HG02571 (cell line): ENCODE data around the gene TCIRG1.

Experiments used
- ATAC-seq: cut with Tn5 transposase; IDR thresholded peaks from one replicate; pipeline ENCODE4 v1.9.1; 2021; ENCODE audit warnings: mild to moderate bottlenecking, moderate library complexity; ENCODE audit not compliant: unreplicated experiment

Gene TCIRG1

DNA sequence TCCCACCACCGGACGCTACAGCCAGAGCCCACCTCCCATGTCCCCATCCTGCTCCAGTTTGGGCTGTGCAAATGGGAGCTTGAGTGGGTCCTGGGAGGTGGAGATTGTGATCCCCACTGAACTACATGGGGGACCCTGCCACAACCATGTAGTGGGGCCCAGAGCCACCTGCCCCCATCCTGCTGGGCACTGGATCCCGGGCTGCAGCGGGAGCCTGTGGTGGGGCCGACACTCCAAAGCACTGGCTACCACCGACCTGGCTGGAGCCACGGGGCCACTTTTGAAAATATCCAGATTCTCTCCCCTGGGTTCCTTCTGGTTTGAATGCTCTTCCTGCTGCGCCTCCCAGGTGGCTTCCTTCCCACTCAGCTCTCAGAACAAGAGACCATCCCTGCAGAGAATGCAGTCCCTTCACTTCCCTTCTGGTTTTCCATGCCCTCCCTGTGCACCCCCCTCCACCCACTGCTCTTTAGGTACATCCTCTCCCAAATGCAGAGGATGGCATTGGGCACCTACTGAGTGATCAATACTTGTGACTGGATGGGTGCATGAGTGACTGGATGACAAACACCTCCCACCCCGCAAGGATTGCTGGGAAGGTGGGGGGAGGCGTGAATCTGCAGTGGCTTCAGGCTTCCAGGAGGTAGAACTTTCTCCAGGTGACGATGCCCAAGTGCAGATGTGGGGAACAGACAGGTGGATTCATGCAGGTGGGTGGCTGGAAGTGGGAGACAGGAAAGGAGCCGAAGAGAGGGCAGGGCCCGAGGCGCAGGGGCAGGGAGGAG is 34.1 kb upstream of the TCIRG1 start:
- no peak for ATAC-seq

GRCh38 chr11:68006606-68007166 is 32.1 kb upstream of the TCIRG1 start:
- no peak for ATAC-seq

DNA sequence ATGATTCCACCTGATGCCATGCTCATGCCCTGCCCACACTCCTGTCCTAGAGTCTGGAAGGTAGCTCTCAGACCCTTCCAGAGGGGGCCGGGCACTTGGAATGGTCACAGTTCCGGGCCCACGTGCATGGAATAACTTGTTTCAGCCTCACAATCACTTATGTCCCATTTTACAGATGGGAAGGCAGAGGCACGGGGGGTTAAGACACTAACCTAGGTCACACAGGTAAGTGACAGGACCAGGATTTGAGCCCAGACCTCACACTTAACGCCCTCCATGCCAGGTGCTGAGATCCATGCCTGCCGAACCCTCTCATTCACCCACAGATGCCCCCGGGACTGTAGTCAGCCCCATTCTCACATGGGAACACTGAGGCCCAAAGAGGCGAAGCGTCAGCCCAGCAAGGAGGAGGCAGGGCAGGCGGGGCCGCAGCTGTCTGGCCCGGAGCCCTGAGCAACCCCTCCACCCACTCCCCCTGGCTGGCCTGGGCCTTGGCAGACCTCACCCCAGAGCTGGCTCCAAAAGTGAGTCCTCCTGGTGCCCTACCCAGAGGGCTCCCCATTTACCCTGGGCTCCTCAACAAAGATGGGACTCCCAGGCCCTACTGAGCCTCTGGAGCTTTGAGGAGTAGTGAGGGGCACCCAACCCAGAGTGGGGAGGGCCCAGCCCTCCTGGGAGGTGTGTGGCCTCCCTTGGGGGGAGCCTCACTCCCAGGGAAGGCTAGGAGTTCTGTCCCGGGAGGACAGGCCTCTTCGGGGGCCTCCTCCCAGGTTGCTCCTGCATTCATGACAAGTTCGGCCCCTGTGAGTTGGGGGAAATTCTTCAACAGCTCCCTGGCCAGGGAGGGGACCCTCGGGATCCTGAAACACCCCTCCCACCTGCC is 31.1 kb upstream of the TCIRG1 start:
- no peak for ATAC-seq

DNA sequence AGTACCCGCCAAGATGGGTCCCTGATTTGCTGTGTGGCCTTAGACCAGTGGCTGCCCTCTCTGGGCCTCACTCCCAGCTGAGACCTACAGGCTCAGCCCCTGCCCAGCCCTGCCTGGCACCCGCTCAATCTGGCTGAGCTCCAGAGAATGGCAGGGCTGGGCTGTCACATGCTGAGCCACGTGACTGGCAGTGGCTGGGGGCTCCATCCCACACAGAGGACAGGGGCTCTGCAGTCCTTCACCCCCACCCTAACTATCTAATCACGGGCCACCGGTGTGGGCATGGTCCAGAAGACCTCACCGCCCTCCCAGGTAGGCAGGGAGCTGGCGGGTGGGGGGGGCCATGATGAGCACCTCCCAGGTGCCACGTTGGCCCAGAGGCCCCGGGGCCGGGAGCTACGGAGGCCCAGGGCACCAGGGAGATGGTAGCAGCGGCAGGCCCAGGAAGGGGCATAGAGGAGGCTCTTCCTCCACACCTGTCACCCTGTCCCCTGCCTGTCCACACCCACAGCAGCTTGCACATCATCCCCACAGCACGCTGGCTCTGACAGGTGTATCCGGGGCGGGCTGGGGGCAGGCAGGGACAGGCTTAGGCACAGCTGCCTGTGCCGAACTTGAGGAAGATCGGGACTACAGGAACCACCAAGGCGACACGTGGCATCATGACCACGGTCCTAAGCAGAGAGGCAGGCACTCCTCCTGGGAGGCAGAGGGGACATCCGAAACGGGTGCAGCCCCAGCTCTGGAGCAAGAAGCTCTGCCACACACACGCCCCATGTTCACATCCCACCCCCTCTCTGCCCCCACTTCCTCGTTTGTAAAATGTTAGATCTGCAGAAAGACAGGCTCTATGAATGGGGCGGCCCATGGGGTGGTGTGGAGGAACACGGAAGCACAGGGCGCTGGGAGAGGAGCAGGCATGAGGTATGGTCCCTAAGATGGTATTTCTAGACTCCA is 30.2 kb upstream of the TCIRG1 start:
- ATAC-seq, result no peak

GRCh38 chr11:68009391-68010089 is 29.3 kb upstream of the TCIRG1 start:
- no peak for ATAC-seq

DNA sequence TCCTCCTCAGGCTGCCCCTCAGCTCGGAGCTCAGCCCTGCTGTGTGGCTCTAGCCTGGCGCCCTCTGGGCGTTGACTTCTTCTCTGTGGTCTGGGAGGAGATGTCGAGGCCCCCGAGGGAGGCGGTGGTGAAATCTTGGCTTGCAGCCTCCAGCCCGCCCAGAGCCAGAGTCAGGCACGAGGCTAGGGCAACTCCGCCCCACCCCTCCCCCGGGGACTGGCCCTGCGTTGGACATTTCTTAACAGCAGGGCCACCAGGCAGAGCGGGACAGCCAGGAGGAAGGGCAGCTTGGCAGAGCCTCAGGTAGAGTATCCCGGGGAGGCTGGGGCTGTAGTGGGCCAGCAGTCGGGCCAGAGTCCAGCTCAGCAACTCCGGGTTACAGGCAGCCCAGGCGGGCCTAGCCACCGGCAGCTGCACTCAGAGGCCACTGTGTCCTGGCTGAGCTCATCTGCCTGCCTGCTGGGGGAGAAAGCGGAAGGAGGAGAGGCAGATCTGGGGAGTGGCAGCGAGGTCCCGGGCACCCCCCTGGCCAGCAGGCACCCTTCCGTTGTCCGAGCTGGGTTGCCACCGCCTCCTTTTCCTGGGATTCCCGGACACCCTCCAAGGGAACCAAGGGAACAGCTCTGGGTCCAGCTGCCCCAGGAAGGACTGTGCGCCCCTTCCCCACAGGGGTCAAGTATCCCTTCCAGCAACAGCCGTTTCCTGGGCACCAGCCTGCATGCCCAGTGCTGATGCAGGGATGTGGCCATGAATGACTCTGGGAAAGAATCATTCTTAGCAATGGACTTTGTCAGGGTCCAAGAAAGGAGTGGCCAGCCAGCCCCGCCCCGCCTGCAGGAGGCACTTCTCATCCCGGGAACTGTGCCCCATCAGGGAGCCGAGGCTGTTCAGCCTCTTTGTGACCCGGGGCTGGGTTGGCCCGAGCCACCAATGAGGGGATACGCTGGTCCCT is 28.5 kb upstream of the TCIRG1 start, which contains the start of gene ALDH3B1:
Gene ALDH3B1, plus strand, starts transcription at position 238 of the 952 bp plus-strand sequence. CDS start 4,971 bp downstream, outside the sequence.
- no peak for ATAC-seq

DNA sequence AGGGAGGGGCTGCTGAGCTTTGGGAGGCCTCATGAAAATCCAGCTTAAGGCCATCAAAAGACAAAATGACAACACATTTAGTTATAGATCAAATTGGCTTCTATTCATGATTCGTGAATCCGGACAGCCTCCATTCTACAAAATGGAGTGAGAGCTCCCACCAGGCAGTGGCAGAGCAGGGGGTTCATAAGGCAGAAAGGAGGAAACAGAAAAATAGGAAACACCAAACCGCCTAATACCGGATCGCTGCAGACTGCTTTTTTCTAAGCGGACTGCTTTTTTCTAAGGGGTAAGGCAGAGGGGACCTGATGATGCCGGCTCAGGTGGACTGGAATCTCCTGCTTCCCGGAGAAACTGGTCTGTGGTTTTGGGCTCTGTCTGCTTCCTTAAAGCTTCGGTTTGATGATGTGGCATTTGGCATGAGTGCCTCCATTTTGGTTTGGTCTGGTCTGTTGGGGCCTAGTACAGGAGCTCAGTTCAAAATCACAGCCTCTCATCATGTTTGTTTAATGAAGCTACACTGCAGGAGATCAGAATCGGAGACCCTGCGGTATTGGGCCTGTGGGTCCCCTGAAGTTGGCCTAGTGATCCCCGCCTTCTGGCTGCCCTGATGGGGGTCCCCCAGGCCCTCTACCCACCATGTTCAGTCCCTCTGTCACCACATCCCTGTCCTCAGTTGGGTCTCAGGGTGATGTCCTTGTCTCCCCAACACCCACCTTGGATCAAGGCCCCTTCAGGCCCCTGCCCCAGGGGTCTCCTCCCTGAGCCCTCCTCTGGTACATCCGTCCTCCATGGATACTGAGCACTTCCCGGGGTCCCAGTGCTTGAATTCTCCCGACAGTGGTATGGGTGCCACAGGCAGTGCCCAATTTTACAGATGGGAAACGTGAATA is 27.5 kb upstream of the TCIRG1 start:
- no peak for ATAC-seq

- ATAC-seq, result no peak
Measured at GRCh38 chr11:68012044-68012842, 26.6 kb upstream of the TCIRG1 start.

DNA sequence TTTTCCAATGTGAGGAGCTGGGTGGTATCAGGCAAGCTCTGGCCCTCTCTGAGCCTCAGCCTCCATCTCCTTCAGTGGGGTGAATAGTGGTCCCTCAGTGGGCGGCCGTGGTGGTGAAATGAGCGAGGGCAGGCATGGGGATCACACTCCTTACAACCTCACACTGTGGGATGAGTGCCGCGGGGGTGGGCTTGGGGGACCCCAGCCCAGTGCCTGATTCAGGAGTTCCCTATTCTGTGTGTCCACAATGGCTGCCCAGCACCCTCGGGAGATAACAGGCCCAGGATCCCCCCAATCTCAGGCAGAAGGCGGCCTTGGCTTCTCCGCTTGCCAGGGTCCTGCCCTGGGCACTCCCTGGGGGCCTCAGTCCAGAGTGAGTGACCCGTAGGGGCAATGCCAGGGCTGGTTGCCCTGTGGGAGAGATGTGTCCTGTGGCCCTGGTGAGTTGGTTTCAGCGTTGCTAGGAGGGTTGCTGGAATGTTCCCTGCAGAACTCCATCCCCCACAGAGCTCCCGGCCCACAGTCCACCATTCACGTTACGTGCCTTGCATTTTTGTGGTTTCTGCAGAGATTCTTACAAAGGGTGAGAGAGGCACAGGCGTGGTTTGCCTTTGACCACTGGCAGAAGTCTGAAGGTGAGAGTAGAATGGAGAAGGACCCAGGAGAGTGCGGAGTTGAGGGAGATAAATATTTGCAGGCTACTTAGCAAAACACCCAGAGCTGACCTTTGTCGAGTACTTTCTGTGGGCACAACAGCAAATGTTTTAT is 25.8 kb upstream of the TCIRG1 start:
- no peak for ATAC-seq

DNA sequence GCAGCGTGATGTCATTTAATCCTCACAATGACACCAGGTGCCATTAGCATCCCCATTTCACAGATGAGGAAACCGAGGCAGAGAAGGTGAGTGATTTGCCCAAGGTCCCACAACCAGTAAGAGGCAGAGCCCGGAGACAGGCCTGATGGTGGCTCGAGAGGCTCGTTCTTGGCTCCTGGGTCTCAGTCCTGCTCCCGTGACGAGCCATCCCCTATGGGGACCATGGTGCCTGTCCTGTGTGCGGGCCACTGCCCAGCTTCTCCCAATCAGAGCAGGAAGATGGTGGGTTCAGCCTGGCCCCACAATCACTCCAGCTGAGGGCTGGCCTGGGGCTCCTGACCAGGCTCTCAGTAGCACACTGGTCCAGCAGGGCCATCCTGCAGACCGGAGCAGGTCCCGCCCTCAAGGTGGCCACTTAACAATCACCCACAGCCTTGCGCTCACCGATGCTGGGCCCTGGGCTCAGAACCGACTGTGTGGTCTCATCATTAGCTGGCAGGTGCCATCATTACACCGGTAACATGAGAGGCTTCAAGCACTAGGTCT is 25.1 kb upstream of the TCIRG1 start:
- ATAC-seq, result no peak

- no peak for ATAC-seq
Measured at GRCh38 chr11:68014157-68014946, 24.5 kb upstream of the TCIRG1 start.

DNA sequence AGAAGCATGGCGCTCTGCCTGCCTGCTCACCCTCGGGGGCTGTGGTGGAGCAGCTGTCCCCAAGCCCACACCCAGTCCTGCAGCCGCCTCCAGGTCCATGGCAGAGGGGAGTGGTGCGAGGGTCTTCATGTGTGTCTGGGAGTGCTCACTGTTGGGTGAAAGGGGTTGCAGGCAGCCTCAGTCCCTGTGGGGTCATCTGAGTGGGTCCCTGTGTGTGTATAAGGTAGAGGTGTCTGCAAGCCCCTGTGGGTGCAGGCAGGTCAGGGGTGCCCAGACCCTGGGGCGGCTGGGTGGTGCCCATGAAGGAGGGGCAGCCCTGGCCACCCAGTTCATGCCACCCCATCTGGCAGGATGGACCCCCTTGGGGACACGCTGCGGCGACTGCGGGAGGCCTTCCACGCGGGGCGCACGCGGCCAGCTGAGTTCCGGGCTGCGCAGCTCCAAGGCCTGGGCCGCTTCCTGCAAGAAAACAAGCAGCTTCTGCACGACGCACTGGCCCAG is 23.8 kb upstream of the TCIRG1 start:
- no peak for ATAC-seq

DNA sequence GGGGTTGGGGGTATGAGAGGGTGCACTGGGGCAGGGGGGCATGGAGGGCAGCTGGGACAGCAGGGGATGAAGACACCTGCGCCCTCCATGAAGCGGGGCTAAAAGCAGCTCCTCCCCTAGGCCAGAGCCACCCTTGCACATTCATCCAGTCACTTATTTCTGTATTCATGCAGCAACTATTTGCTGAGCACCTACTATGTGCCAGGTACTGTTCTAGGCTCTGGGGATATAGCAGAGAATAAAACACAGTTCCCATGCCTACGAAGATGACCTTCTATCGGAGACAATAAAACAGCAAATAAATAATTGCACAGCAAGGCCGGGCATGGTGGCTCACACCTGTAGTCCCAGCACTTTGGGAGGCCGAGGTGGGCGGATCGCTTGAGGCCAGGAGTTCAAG is 23.4 kb upstream of the TCIRG1 start:
- ATAC-seq, result no peak

DNA sequence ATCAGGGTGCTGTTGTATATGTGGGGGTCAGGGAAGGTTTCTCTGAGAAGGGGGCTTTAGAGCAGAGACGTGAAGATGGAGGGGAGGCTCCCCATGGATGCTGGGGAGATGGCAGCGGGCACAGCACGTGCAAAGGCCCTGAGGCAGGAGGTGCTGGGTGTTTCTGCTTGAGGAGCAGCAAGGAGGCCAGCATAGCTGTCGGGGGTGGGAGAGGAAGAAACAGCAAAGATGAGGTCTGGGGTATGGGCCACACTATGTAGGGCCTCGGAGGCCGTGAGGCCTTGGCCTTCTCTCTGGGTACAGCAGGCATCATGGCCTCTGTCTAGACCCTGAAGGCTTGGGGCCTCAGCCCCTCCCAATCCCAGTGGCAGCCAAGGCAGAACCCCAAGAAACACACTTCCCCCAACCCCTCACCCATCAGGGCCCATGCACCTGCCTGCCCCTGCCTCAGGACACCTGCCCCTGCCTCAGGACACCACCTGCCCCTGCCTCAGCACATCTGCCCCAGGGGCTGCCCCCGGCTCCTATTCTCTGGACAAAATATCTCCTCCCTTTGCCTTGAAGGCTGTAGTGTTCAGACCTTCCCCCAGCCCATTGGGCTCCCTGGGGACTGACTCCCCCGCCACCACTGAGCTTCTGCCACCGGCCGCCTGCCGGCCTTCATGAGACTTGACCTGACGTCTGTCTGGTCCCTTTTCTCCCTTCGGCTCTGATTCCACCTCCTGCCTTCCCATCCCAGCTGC is 22.5 kb upstream of the TCIRG1 start:
- no peak for ATAC-seq
